HepG2 (cell line): ENCODE results near the gene KIAA0232. TPM values are rescaled to one million over a fixed set of nuclear protein-coding genes. Genes with fewer than 3 reads are reported as not detected.

ENCODE experiments used
- ARNT ChIP-seq: fragments of 450-650 bp; IDR thresholded peaks from 2 replicates; pipeline ENCODE4 v1.6.1; 2017
- BHLHE40 ChIP-seq: IDR thresholded peaks from 2 replicates; pipeline ENCODE4 v1.6.1; 2011; ENCODE audit warnings: low read length, improper control_type of control experiment
- EP300 ChIP-seq, 3 experiments: sonication (generic) in 1 of 3; formaldehyde crosslinking in 1 of 3; IDR thresholded peaks; 2 replicates each; pipeline versions ENCODE4 v1.5.1 to v1.6.1; 2011 to 2020; ENCODE audit warnings: low read depth in 2 of 3, low read length in 2 of 3, borderline replicate concordance in 1 of 3, improper control_type of control experiment in 1 of 3, mild to moderate bottlenecking in 1 of 3, missing genetic modification reagents in 1 of 3, moderate library complexity in 1 of 3
- GATA4 ChIP-seq: sonication (generic); IDR thresholded peaks from 2 replicates; pipeline ENCODE4 v1.6.1; 2016; ENCODE audit warnings: antibody characterized with exemption, low read depth, borderline replicate concordance
- NFE2 ChIP-seq: sonication (generic); formaldehyde crosslinking; IDR thresholded peaks from 2 replicates; pipeline ENCODE4 v1.4.0; 2020; ENCODE audit warnings: missing genetic modification reagents
- NFE2L1 ChIP-seq: sonication (generic); formaldehyde crosslinking; IDR thresholded peaks from 2 replicates; pipeline ENCODE4 v1.4.0; 2020; ENCODE audit warnings: missing genetic modification reagents, mild to moderate bottlenecking, borderline replicate concordance
- SALL1 ChIP-seq: sonication (generic); formaldehyde crosslinking; IDR thresholded peaks from 2 replicates; pipeline ENCODE4 v1.8.0; 2022; ENCODE audit warnings: mild to moderate bottlenecking, missing genetic modification reagents
- SOX13 ChIP-seq, 3 experiments: fragments of 450-650 bp in 1 of 3; sonication (generic) in 1 of 3; formaldehyde crosslinking in 1 of 3; IDR thresholded peaks in 2 of 3; conservative IDR thresholded peaks in 1 of 3; 2 replicates each; pipeline versions ENCODE4 v1.5.0 to v1.6.1; 2016 to 2020; ENCODE audit warnings: antibody characterized with exemption in 1 of 3, mild to moderate bottlenecking in 1 of 3, missing compliant biosample characterization in 1 of 3, missing genetic modification reagents in 1 of 3, moderate library complexity in 1 of 3
- TBL1XR1 ChIP-seq: fragments of 150-350 bp; IDR thresholded peaks from 2 replicates; pipeline ENCODE4 v1.6.1; 2014; ENCODE audit warnings: borderline replicate concordance, low read length; ENCODE audit not compliant: partially characterized antibody
- U2AF1 ChIP-seq: fragments of 200-400 bp; formaldehyde crosslinking; optimal IDR thresholded peaks from 2 replicates; pipeline ENCODE3; 2017; ENCODE audit warnings: mild to moderate bottlenecking, low read depth, low read length
- ZNF550 ChIP-seq: sonication (generic); formaldehyde crosslinking; IDR thresholded peaks from 2 replicates; pipeline ENCODE4 v1.4.0; 2020; ENCODE audit warnings: mild to moderate bottlenecking, missing genetic modification reagents, borderline replicate concordance
- ZNF564 ChIP-seq: sonication (generic); formaldehyde crosslinking; IDR thresholded peaks from 2 replicates; pipeline ENCODE4 v1.8.1; 2023; ENCODE audit warnings: mild to moderate bottlenecking, missing genetic modification reagents
- ZNF569 ChIP-seq: sonication (generic); formaldehyde crosslinking; IDR thresholded peaks from 2 replicates; pipeline ENCODE4 v1.5.0; 2020; ENCODE audit warnings: mild to moderate bottlenecking, missing genetic modification reagents, moderate library complexity, borderline replicate concordance
- ZNF570 ChIP-seq: sonication (generic); formaldehyde crosslinking; IDR thresholded peaks from 2 replicates; pipeline ENCODE4 v1.4.0; 2020; ENCODE audit warnings: mild to moderate bottlenecking, missing genetic modification reagents, borderline replicate concordance
- ZNF841 ChIP-seq: sonication (generic); formaldehyde crosslinking; IDR thresholded peaks from 2 replicates; pipeline ENCODE4 v1.8.1; 2023; ENCODE audit warnings: missing genetic modification reagents, borderline replicate concordance
- polyA plus RNA-seq, 8 experiments: library from polyadenylated mRNA; depleted of rRNA in 3 of 8; stranded (reverse) in 7 of 8; unstranded in 1 of 8; fragments of >200 nt; fragmentation: Illumina TruSeq in 4 of 8; extraction: Trizol in 4 of 8; gene quantifications; 2 replicates each; pipeline versions ENCODE4 v1.2.1 to v1.2.3, GENCODE V29; 2011 to 2016; ENCODE audit warnings: low read depth in 4 of 8, missing spikeins in 1 of 8, mixed read lengths in 1 of 8; ENCODE audit not compliant: insufficient read depth in 1 of 8
- total RNA-seq, 5 experiments: library from RNA; depleted of rRNA; stranded (reverse); fragments of >200 nt; fragmentation: Illumina TruSeq; extraction: Trizol; gene quantifications; 2 replicates each; pipeline ENCODE4 v1.2.3, GENCODE V29; 2016; ENCODE audit warnings: low read depth in 1 of 5
- TF ChIP-seq, protein P1 (sequence below): sonication (generic); formaldehyde crosslinking; IDR thresholded peaks from 2 replicates; pipeline ENCODE4 v1.4.0; 2020; ENCODE audit warnings: mild to moderate bottlenecking, missing genetic modification reagents
- TF ChIP-seq, protein P2 (sequence below): sonication (generic); formaldehyde crosslinking; conservative IDR thresholded peaks from 2 replicates; pipeline ENCODE4 v1.4.0; 2020; ENCODE audit warnings: missing genetic modification reagents
- TF ChIP-seq, protein P3 (sequence below): sonication (generic); formaldehyde crosslinking; IDR thresholded peaks from 2 replicates; pipeline ENCODE4 v1.5.1; 2020; ENCODE audit warnings: missing genetic modification reagents, mild to moderate bottlenecking, borderline replicate concordance
- TF ChIP-seq, protein P4 (sequence below): sonication (generic); formaldehyde crosslinking; IDR thresholded peaks from 2 replicates; pipeline ENCODE4 v1.5.0; 2020; ENCODE audit warnings: mild to moderate bottlenecking, missing genetic modification reagents

KIAA0232 gene
- total and polyA plus RNA-seq, 2 of the 13 experiments (the other 11 are each of a cell fraction or from before 2014, with no cell fraction given) = 7.8 to 17.1 TPM

DNA sequence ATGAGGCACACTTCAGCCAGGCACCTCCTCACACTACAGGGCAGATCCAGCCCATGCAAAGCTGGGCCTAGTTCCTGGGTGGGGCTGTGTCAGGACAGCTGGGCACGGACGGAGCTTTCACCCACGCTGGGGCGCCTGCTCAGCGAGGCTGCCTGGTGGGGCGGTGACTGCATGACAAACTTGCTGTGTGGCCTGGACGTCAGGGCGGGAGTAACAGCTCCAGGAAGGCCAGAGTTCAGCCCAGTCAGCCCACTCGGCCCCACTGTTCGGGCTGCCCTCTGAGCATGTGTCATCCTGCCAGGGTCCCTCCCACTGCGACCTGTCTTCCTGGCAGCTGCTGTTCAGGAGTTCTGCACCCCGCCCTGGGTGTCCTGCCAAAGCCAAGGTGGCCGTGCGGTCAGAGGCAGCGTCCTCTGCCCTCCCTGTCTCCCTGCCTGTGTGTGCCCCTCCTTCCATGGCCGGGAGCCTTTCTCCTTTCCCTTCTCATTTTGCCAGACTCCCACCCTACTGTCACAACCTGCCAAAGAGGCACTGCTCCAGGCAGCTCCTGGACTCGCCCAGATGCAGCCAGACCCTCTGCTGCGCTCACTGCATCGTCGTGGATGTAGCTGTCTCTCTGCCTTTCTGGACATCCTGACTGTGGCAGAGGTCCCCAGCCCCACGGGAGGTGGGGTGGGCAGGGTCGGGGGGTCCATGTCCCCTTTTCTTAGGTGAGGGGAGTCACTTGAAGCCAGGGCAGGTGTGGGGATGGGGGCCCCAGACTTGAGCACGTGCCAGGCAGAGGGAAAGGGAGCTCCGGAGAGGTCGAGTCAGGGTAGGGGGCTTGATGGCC lies 33.0 kb upstream of the KIAA0232 start (continued):
- TF ChIP-seq ZNF564 (CRISPR knock-in tag) (0 out of 2 replicates have a peak, but pooled peaks have one; percentile 39), EP300 (IDR thresholded peaks at IDR 0.05; ENCODE audit: low read depth in 2 of 2, low read length in 2 of 2) (peak; percentile 32 to 61; a peak in 2 of 4 replicates), EP300 (CRISPR knock-in tag; IDR thresholded peaks at IDR 0.05; ENCODE audit: borderline replicate concordance) (peak; percentile 66), BHLHE40 (peak; percentile 16; the same call in 1 of the 2 replicates), U2AF1 (no peak), NFE2L1 (CRISPR knock-in tag) (no peak), SOX13 (IDR thresholded peaks at IDR 0.05) (0 out of 2 replicates have a peak, but pooled peaks have one; percentile 20), SOX13 (CRISPR knock-in tag; conservative IDR thresholded peaks at IDR 0.05 in 1 of 2, IDR thresholded peaks at IDR 0.05 in 1 of 2) (peak in 1 of 2 experiments; percentile 79; a peak in 2 of 4 replicates), NFE2 (CRISPR knock-in tag) (no peak), TBL1XR1 (peak; percentile 54), ZNF550 (no peak), ARNT (no peak), ZNF841 (CRISPR knock-in tag) (no peak), ZNF569 (CRISPR knock-in tag) (no peak), ZNF570 (CRISPR knock-in tag) (no peak), GATA4 (peak; percentile 50; the same call in 1 of the 2 replicates), SALL1 (peak; percentile 95)
- TF ChIP-seq, protein P1, sequence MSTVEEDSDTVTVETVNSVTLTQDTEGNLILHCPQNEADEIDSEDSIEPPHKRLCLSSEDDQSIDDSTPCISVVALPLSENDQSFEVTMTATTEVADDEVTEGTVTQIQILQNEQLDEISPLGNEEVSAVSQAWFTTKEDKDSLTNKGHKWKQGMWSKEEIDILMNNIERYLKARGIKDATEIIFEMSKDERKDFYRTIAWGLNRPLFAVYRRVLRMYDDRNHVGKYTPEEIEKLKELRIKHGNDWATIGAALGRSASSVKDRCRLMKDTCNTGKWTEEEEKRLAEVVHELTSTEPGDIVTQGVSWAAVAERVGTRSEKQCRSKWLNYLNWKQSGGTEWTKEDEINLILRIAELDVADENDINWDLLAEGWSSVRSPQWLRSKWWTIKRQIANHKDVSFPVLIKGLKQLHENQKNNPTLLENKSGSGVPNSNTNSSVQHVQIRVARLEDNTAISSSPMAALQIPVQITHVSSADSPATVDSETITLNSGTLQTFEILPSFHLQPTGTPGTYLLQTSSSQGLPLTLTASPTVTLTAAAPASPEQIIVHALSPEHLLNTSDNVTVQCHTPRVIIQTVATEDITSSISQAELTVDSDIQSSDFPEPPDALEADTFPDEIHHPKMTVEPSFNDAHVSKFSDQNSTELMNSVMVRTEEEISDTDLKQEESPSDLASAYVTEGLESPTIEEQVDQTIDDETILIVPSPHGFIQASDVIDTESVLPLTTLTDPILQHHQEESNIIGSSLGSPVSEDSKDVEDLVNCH (CRISPR knock-in tag) = no peak
- TF ChIP-seq, protein P2, sequence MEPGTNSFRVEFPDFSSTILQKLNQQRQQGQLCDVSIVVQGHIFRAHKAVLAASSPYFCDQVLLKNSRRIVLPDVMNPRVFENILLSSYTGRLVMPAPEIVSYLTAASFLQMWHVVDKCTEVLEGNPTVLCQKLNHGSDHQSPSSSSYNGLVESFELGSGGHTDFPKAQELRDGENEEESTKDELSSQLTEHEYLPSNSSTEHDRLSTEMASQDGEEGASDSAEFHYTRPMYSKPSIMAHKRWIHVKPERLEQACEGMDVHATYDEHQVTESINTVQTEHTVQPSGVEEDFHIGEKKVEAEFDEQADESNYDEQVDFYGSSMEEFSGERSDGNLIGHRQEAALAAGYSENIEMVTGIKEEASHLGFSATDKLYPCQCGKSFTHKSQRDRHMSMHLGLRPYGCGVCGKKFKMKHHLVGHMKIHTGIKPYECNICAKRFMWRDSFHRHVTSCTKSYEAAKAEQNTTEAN (CRISPR knock-in tag) = peak; percentile 94
- TF ChIP-seq, protein P3, sequence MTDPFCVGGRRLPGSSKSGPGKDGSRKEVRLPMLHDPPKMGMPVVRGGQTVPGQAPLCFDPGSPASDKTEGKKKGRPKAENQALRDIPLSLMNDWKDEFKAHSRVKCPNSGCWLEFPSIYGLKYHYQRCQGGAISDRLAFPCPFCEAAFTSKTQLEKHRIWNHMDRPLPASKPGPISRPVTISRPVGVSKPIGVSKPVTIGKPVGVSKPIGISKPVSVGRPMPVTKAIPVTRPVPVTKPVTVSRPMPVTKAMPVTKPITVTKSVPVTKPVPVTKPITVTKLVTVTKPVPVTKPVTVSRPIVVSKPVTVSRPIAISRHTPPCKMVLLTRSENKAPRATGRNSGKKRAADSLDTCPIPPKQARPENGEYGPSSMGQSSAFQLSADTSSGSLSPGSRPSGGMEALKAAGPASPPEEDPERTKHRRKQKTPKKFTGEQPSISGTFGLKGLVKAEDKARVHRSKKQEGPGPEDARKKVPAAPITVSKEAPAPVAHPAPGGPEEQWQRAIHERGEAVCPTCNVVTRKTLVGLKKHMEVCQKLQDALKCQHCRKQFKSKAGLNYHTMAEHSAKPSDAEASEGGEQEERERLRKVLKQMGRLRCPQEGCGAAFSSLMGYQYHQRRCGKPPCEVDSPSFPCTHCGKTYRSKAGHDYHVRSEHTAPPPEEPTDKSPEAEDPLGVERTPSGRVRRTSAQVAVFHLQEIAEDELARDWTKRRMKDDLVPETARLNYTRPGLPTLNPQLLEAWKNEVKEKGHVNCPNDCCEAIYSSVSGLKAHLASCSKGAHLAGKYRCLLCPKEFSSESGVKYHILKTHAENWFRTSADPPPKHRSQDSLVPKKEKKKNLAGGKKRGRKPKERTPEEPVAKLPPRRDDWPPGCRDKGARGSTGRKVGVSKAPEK (CRISPR knock-in tag) = no peak; the same call in 1 of the 2 replicates
- TF ChIP-seq, protein P4, sequence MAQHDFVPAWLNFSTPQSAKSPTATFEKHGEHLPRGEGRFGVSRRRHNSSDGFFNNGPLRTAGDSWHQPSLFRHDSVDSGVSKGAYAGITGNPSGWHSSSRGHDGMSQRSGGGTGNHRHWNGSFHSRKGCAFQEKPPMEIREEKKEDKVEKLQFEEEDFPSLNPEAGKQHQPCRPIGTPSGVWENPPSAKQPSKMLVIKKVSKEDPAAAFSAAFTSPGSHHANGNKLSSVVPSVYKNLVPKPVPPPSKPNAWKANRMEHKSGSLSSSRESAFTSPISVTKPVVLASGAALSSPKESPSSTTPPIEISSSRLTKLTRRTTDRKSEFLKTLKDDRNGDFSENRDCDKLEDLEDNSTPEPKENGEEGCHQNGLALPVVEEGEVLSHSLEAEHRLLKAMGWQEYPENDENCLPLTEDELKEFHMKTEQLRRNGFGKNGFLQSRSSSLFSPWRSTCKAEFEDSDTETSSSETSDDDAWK (CRISPR knock-in tag) = no peak
